GM12891 (cell line): ENCODE results near the gene HKDC1.
"Not testable (repeated sequence)": the region's sequence is repeated elsewhere in the genome, so short reads cannot be mapped to it uniquely, and the experiment has no call there.

ENCODE experiments used
- DNase-seq: peaks from one replicate; pipeline ENCODE4 v3.0.0; 2011; ENCODE audit warnings: low spot score; ENCODE audit not compliant: insufficient read length
- FAIRE-seq: peaks from 2 replicates; lab custom pipeline; 2011; peaks lifted over from hg19 to GRCh38; lab: Jason Lieb, UNC
- PAX5 ChIP-seq: IDR thresholded peaks from 2 replicates; pipeline ENCODE4 v1.6.1; 2011; ENCODE audit warnings: low read length, moderate library complexity, mild to moderate bottlenecking; ENCODE audit not compliant: insufficient read depth, severe bottlenecking
- POLR2A ChIP-seq: IDR thresholded peaks from 2 replicates; pipeline ENCODE4 v1.6.1; 2011; ENCODE audit warnings: low read depth, low read length, control low read depth
- POLR2AphosphoS5 ChIP-seq: IDR thresholded peaks from 2 replicates; pipeline ENCODE4 v1.6.1; 2011; ENCODE audit warnings: low read depth, low read length, control low read depth
- POU2F2 ChIP-seq: IDR thresholded peaks from 2 replicates; pipeline ENCODE4 v1.6.1; 2011; ENCODE audit warnings: low read depth, mild to moderate bottlenecking, control low read depth, low read length, moderate library complexity
- SPI1 ChIP-seq: IDR thresholded peaks from 2 replicates; pipeline ENCODE4 v1.6.1; 2011; ENCODE audit warnings: low read depth, low read length, control low read depth
- TAF1 ChIP-seq: IDR thresholded peaks from 2 replicates; pipeline ENCODE4 v1.6.1; 2011; ENCODE audit warnings: low read depth, low read length, control low read depth

HKDC1 gene

DNA sequence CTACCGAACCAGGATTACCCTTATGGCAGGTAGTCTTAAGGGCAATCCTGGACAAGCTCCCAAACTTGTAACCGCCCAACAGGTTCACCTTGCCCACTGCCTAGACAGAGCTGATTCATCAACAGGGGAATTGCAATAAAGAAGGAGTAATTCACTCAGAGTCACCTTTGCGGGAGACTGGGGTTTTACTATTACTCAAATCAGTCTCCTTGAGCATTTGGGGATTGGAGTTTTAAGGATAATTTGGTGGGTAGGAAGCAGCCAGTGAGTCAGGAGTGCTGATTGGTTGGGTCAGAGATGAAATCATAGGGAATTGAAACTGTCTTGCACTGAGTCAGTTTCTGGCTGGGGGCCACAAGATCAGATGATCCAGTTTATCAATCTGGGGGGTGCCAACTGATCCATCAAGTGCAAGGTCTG is 83.5 kb downstream of the HKDC1 start:
- DNase-seq, result no peak
- FAIRE-seq, result no peak
- TF ChIP-seq TAF1, result no peak
- TF ChIP-seq PAX5, result no peak
- no peak for TF ChIP-seq SPI1

DNA sequence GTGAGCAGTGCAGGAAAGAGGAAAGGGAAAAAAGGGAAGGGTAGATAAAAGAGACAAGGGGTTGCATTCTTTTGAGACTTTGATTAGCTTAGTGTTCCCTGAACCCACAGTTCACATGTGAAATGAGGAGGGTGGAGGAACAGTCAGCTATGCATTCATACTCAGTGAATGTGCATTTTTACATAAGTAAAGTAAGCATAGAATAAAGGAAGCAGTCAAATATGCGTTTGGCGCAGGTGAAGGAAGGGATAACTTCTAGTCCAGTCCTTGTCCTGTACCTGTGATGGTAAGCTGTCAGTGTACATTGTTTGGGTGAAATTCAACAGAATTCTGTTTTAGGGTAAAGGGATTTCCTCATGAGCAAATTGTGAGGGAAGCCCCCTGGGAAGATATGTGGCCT is 86.3 kb downstream of the HKDC1 start:
- no peak for FAIRE-seq
- DNase-seq, result no peak
- TF ChIP-seq POLR2A, result no peak
- no peak for TF ChIP-seq POU2F2
- no peak for TF ChIP-seq PAX5
- no peak for TF ChIP-seq SPI1
- no peak for TF ChIP-seq POLR2AphosphoS5
- no peak for TF ChIP-seq TAF1

DNA sequence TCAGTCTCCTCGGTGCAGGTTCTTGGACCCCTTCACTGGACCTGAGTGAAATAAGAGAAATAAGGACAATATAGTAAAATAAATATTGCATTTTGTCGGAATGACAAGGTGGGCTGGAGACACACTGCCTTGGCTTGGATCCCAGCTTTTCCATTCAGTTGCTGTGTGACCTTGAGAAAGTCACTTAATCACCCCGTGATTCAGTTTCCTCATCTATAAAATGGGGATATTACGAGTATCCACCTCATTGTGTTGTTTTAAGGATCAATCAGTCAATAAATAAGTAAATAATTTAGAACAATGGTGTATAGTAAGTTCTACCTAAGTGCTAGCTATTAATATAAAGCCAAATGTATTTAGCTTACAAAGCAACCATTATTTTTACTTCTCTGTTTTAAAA is 87.3 kb downstream of the HKDC1 start:
- DNase-seq (no peak), FAIRE-seq (no peak)
- TF ChIP-seq PAX5 (no peak), POU2F2 (no peak), SPI1 (no peak), POLR2A (no peak), POLR2AphosphoS5 (no peak), TAF1 (no peak)

DNA sequence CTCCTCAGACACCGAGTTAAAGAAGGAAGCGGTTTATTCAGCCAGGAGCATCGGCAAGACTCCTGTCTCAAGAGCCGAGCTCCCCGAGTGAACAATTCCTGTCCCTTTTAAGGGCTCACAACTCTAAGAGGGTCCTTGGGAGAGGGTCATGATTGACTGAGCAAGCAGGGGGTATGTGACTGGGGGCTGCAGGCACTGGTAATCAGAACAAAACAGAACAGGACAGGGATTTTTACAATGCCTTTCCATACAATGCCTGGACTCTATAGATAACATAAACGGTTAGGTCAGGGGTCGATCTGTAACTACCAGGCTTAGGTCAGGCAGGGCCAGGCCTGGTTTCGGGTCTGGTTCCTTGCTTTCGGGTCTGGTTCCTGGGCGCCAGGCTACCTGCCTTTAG is 88.2 kb downstream of the HKDC1 start:
- not testable (repeated sequence) for FAIRE-seq, DNase-seq

DNA sequence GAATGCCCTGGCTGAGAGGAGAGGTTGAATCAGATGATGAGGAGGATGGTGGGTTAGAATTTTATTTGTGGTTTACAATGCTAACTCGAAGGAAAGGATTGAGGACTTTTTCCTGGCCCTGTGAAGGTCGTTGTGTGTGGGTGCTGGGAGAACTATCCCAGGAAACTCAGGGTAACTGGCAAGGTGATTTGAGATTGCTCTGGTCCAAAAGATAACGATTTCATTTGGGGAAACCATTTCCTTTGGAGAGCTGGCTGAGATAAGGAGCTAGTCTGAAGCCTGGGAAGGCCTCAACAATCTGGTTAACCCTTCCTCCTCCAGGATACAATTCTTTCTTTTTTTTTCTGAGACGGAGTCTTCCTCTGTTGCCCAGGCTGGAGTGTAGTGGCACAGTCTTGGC is 91.2 kb downstream of the HKDC1 start:
- DNase-seq (no peak), FAIRE-seq (no peak)
- no peak for TF ChIP-seq POLR2AphosphoS5
- TF ChIP-seq POLR2A, result no peak
- TF ChIP-seq PAX5, result no peak
- no peak for TF ChIP-seq SPI1
- TF ChIP-seq POU2F2, result no peak
- TF ChIP-seq TAF1, result no peak

DNA sequence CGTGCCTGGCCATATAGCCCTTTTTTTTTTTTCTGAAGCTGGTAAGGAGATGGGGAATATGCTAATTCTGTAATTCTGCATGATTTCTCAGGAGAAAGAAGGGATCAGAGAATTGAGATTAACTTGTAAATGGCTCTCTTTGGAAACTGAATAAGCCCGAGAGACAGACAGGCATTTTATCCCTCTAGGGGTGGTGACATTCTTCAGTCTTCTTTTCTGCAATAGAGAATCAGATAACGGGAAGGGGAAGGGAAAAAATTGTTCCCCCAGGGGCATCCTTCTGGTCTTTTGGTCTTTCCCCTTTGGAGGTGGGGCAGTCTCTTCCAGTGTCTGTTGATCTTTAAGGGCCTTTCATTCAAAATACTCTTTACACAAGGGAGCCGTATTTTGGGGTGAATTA is 92.4 kb downstream of the HKDC1 start:
- FAIRE-seq (no peak), DNase-seq (no peak)
- TF ChIP-seq TAF1 (no peak), POU2F2 (no peak), POLR2A (no peak), SPI1 (no peak), POLR2AphosphoS5 (no peak), PAX5 (no peak)

DNA sequence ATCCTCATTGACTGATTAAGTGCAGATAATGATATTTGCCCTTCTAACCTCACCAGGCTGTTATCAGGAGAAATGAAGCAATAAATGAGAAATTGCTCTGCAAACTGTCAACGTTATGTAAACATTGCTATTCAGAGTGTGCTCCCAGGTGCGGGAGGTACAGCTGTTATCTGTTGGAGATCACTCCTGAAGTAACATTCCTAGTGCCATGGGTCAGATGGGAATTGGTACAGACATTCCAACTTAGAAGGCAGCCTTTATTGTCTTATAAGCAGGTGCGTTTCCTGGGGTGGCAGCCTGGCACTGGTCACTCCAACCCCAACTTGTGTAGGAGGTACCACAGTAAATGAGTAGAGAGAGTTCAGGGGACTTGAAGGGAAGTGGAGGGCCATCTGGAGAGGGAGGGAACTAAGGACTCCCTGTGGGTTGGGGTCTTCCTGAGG is 95.0 kb downstream of the HKDC1 start:
- FAIRE-seq (no peak), DNase-seq (no peak)
- TF ChIP-seq TAF1 (no peak), SPI1 (no peak), POU2F2 (no peak), POLR2A (no peak), PAX5 (no peak), POLR2AphosphoS5 (no peak)

DNA sequence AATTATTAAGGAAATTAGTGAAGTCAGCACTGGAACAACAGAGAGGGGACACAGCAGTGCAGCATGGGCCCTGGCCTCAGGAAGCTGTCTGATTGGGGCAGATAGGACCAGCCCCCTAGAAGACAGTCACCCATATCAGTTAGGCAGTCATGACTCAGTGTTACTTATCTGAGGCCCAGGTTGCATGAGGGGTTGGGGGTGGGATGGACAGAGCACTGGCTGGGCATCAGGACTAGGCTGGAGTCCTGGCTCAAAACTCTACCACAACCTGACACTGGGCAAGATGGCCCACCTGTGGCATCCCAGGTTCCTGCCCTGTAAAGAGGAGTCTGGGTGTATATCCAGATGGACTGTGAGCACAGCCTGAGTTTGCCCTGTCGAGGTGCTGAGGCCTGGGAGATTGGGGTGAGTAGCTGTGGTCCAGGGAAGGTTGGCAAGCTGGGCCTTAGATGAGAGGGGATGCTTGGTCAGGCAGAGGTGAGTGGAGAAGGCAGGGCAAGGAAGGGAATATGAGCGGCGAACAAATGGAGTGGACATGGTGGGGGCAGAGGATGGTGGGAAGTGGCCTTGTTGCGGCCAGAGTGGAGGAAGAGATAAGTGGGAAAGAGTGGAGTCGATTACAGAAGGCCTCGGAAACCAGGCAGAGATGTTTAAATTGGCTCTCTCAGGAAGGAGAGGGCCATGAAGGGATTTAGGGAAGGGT is 95.6 kb downstream of the HKDC1 start:
- DNase-seq (no peak), FAIRE-seq (no peak)
- TF ChIP-seq TAF1 (no peak), POLR2AphosphoS5 (no peak), PAX5 (no peak), POU2F2 (no peak), POLR2A (no peak), SPI1 (no peak)

DNA sequence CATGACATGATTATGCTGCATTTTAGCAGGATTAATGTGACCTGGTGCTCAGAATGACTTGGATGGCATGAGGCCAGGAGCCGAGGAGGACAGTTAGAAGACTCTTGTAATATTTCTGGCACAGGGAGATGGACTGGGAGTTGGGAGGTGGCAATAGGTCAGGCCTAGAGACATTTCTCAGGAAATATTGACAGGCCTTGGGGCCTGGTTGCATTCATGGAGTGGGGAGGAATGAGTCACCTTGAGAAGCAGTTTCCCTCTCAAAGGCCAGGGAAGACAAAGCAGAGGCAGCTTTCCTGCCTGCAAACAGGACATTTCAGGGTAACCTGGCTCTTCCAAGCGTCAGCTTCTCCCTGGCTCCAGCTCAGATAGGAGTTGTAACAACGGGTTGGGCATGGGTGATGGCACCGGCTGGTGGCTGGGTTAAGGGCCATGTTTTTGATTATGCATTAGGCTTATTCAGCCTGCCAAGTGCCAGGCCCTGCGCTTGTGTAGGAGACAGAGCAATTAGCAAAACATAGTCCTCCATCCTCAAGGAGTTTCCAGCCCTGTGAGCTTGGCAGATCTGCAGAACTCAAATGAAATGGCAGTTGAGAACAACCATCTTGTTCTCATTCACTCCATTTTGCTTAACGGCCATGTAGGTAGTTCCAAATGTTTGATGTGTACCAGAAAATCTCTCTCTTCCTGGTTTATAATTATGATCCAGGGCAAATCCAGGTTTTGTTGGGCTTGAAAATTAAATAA is 96.4 kb downstream of the HKDC1 start:
- TF ChIP-seq POLR2AphosphoS5 (no peak), POLR2A (no peak), TAF1 (no peak), POU2F2 (no peak), PAX5 (no peak), SPI1 (no peak)
- FAIRE-seq (no peak), DNase-seq (no peak)
